Neutrophil (primary cell): Measurements from ENCODE around the gene IQSEC1.

ENCODE experiments used
- H3K27ac ChIP-seq: fragments of 200-600 bp; sonication (generic); 2 replicates; pipeline ENCODE4 v1.5.1; 2016; ENCODE audit warnings: mild to moderate bottlenecking, moderate library complexity
- H3K27me3 ChIP-seq: fragments of 200-600 bp; sonication (generic); 2 replicates; pipeline ENCODE4 v1.6.0; 2016; ENCODE audit warnings: mild to moderate bottlenecking
- H3K36me3 ChIP-seq: fragments of 200-600 bp; sonication (generic); 2 replicates; pipeline ENCODE4 v1.5.1; 2017
- H3K4me1 ChIP-seq, 2 experiments: fragments of 200-600 bp in 1 of 2; sonication (generic) in 1 of 2; 1 replicate in 1 of 2; 2 replicates in 1 of 2; pipeline versions ENCODE4 v1.5.1 to v1.6.1; 2013 to 2016; ENCODE audit warnings: low read depth in 1 of 2, low read length in 1 of 2, mild to moderate bottlenecking in 1 of 2, moderate library complexity in 1 of 2; ENCODE audit not compliant: control insufficient read depth in 1 of 2, insufficient read depth in 1 of 2
- H3K4me3 ChIP-seq, 2 experiments: fragments of 200-600 bp in 1 of 2; sonication (generic) in 1 of 2; 1 replicate in 1 of 2; 2 replicates in 1 of 2; pipeline ENCODE4 v1.5.1; 2013 to 2016; ENCODE audit warnings: low read depth in 1 of 2, low read length in 1 of 2, mild to moderate bottlenecking in 1 of 2, moderate library complexity in 1 of 2
- H3K9me3 ChIP-seq: fragments of 200-600 bp; sonication (generic); 2 replicates; pipeline ENCODE4 v1.5.1; 2016
- TF ChIP-seq, protein P1 (sequence below): fragments of 200-600 bp; sonication (generic); IDR thresholded peaks from 2 replicates; pipeline ENCODE4 v1.5.1; 2016; ENCODE audit warnings: antibody characterized with exemption

IQSEC1 gene

DNA sequence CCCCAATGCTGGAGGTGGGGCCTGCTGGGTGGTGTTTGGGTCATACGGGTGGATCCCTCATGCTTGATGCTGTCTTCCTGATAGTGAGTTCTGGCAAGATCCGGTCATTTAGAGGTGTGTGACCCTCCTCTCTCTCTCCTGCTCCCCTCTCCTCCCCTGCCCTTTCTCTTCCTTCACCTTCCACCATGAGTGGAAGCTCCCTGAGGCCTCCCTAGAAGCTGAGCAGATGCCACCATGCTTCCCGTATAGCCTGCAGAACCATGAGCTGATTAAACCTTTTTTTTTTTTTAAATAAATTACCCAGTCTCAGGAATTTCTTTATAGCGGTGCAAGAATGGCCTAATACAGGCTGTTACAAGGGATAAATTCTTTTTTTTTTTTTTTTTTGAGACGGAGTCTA is 36.3 kb upstream of the IQSEC1 start:
- H3K9me3 ChIP-seq, result no peaks in the 10 kb centered on the region
- no peaks in the 10 kb centered on the region for H3K4me1 ChIP-seq
- H3K36me3 ChIP-seq, result no peaks in the 10 kb centered on the region
- TF ChIP-seq, protein P1, sequence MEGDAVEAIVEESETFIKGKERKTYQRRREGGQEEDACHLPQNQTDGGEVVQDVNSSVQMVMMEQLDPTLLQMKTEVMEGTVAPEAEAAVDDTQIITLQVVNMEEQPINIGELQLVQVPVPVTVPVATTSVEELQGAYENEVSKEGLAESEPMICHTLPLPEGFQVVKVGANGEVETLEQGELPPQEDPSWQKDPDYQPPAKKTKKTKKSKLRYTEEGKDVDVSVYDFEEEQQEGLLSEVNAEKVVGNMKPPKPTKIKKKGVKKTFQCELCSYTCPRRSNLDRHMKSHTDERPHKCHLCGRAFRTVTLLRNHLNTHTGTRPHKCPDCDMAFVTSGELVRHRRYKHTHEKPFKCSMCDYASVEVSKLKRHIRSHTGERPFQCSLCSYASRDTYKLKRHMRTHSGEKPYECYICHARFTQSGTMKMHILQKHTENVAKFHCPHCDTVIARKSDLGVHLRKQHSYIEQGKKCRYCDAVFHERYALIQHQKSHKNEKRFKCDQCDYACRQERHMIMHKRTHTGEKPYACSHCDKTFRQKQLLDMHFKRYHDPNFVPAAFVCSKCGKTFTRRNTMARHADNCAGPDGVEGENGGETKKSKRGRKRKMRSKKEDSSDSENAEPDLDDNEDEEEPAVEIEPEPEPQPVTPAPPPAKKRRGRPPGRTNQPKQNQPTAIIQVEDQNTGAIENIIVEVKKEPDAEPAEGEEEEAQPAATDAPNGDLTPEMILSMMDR, result no peak
- no peak overlapping the region for H3K4me3 ChIP-seq
- H3K27me3 ChIP-seq, result peaks cover 39% of the 10 kb centered on the region
- H3K27ac ChIP-seq, result no peak overlapping the region

- H3K4me3 ChIP-seq, result no peak overlapping the region
- H3K27ac ChIP-seq, result no peak overlapping the region
- H3K27me3 ChIP-seq, result peaks cover 39% of the 10 kb centered on the region
- no peaks in the 10 kb centered on the region for H3K9me3 ChIP-seq
- no peaks in the 10 kb centered on the region for H3K36me3 ChIP-seq
- no peaks in the 10 kb centered on the region for H3K4me1 ChIP-seq
- TF ChIP-seq, protein P1, result no peak
These were observed 35.6 kb upstream of the IQSEC1 start for GRCh38 chr3:13108861-13109260.

DNA sequence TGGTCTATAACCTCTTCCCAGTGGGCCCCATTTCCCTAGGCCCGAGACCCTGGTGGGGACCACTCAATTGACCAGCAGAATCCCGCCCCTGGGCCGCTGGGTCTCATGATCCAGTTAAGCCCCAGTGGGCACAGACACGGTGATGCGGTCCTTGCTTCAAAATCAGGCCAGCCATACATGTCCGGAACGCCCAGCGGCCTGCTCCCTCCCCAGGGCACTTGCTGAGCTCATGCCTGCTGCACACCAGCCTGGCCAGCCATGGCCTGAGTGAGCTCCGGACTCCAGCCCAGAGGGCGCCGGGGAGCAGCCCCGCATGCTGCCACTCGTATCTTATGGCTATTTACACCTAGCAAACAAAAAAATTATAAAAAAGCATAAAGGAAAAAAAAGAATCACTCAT is 34.4 kb upstream of the IQSEC1 start:
- TF ChIP-seq, protein P1, result no peak
- no peaks in the 10 kb centered on the region for H3K4me1 ChIP-seq
- no peak overlapping the region for H3K27ac ChIP-seq
- H3K9me3 ChIP-seq, result no peaks in the 10 kb centered on the region
- H3K4me3 ChIP-seq, result no peak overlapping the region
- H3K27me3 ChIP-seq, result peaks cover 39% of the 10 kb centered on the region
- no peaks in the 10 kb centered on the region for H3K36me3 ChIP-seq

DNA sequence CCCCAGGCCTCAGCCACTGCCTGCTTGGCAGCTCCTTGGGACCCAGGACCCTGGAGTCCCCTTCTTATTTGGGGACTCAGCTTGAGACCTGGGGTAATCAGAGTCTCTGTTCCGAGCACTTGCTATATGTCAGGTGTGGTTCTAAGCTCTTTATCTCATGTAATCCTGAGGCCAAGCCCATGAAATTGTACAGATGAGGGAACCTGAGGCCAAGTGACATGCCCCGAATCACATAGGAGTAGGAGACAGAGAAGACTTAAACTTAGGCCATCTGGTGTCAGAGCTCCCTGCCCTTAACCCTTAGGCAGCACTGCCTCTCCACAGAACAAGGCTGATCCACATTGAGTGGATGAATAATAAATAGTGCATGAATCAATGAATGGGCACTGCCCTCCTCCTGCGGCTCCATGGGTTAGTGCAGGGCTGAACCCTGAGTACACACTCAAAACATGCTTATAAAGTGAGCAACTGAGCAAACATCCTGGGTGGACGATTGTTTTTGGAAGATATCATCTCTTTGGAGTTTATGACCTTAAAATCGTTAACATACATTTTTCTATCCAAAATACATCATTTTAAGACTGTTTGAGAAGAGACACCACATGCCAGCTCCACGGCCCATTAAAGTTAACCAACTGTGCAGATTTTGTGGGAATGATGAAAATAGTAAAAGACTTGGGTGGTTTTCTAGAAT is 33.2 kb upstream of the IQSEC1 start:
- H3K27me3 ChIP-seq, result peaks cover 29% of the 10 kb centered on the region
- TF ChIP-seq, protein P1, result no peak
- no peaks in the 10 kb centered on the region for H3K4me1 ChIP-seq
- H3K27ac ChIP-seq, result no peak overlapping the region
- H3K36me3 ChIP-seq, result no peaks in the 10 kb centered on the region
- H3K9me3 ChIP-seq, result no peaks in the 10 kb centered on the region
- no peak overlapping the region for H3K4me3 ChIP-seq

DNA sequence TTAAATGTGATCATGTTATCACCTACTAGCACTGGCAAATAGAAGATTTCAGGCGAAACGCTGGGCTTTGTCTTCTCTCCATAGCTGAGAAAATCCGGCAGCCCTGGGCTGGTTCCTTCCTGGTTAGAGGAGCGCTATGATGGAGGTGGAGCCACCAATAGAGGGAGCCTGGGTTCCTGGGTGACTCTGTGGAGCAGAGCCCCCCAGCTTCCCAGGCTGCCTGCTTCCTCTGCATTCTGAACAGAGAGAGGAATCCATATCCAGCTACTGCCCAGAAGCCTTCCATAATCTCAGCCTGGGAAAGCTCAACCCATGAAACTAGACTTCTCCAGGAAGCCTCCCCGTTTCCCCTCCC is 32.6 kb upstream of the IQSEC1 start:
- H3K27me3 ChIP-seq, result peaks cover 23% of the 10 kb centered on the region
- no peaks in the 10 kb centered on the region for H3K4me1 ChIP-seq
- H3K4me3 ChIP-seq, result no peak overlapping the region
- no peaks in the 10 kb centered on the region for H3K36me3 ChIP-seq
- TF ChIP-seq, protein P1, result no peak
- no peak overlapping the region for H3K27ac ChIP-seq
- no peaks in the 10 kb centered on the region for H3K9me3 ChIP-seq
